Adrenal gland (tissue), 12 donors: ENCODE measurements around the gene CASTOR1. TPM values are rescaled to one million over a fixed set of nuclear protein-coding genes. Genes with fewer than 3 reads are reported as not detected.

Source experiments
- DNase-seq, 7 donors: peaks; one replicate each; pipeline ENCODE4 v3.0.0-alpha.2; 2019 to 2020
- H3K27ac ChIP-seq, 5 donors: fragments of 200-600 bp; sonication (generic) in 4 of 5; 1 replicate in 3 of 5; 2 replicates in 2 of 5; pipeline versions ENCODE4 v1.5.1 to v1.8.0; 2016 to 2020; ENCODE audit warnings: mild to moderate bottlenecking in 1 of 5
- H3K27me3 ChIP-seq: fragments of 200-600 bp; 2 replicates; pipeline ENCODE4 v1.8.0; 2021
- H3K36me3 ChIP-seq, 2 donors: fragments of 200-600 bp; replicated peaks in 1 of 2; 1 replicate in 1 of 2; 2 replicates in 1 of 2; pipeline versions ENCODE4 v1.5.1 to v1.8.0; 2018 to 2022
- H3K4me1 ChIP-seq, 2 donors: fragments of 200-600 bp; replicated peaks in 1 of 2; 1 replicate in 1 of 2; 2 replicates in 1 of 2; pipeline versions ENCODE4 v1.5.1 to v1.8.0; 2018 to 2021
- H3K4me3 ChIP-seq, 4 donors: fragments of 200-600 bp; sonication (generic) in 3 of 4; one replicate each; pipeline ENCODE4 v1.5.1; 2016 to 2018
- H3K9me3 ChIP-seq, 3 donors: fragments of 200-600 bp; sonication (generic) in 1 of 3; replicated peaks in 1 of 3; 1 replicate in 2 of 3; 2 replicates in 1 of 3; pipeline versions ENCODE4 v1.5.1 to v1.8.0; 2016 to 2021
- CTCF ChIP-seq, 6 experiments: fragments of 450-650 bp in 4 of 6; fragments of 200-600 bp in 2 of 6; sonication (generic) in 1 of 6; IDR thresholded peaks; 1 replicate in 5 of 6; 2 replicates in 1 of 6; pipeline versions ENCODE4 v1.5.1 to v1.8.0; 2016 to 2021; ENCODE audit warnings: antibody characterized with exemption in 6 of 6, mild to moderate bottlenecking in 2 of 6, moderate library complexity in 1 of 6
- POLR2A ChIP-seq, 2 donors: fragments of 450-650 bp; IDR thresholded peaks; one replicate each; pipeline ENCODE4 v1.6.1; 2017; ENCODE audit warnings: antibody characterized with exemption in 2 of 2, mild to moderate bottlenecking in 2 of 2, moderate library complexity in 1 of 2
- WGBS, 4 donors: extraction: QIAGEN DNeasy Blood & Tissue Kit in 2 of 4; methylation state at CpG; one replicate each; pipeline versions ENCODE4 v1.1.5 to v1.1.7; 2013 to 2017; 5-methylcytosine and 5-hydroxymethylcytosine counted together
- intact Hi-C, 2 donors: fragments of 100-400 bp; cut with DNase I; formaldehyde crosslinking; loops; one replicate each; pipeline versions ENCODE4 v1.14.1 to v1.15.0; 2022 to 2023
- polyA plus RNA-seq, 3 donors: library from polyadenylated mRNA; stranded (reverse); fragments of 200-250 nt in 2 of 3; fragments of 350-450 nt in 1 of 3; fragmentation: Illumina TruSeq in 1 of 3; extraction: RNeasy Lipid Tissue Mini Kit (QIAGEN cat#74804) in 1 of 3; gene quantifications; one replicate each; pipeline ENCODE4 v1.2.3, GENCODE V29; 2013 to 2014
- total RNA-seq, 9 donors: library from RNA; depleted of rRNA in 4 of 9; stranded (reverse); fragments of >200 nt in 4 of 9; fragments of 120-200 nt in 1 of 9; fragmentation: NEBNext Ultra II Directional in 1 of 9; extraction: Animal tissue kit (Norgen Biotek cat#: 25700) in 1 of 9; gene quantifications; one replicate each; pipeline versions ENCODE4 v1.1.0 to v1.2.4, GENCODE V29; 2013 to 2023
- donor health status: healthy with polysubstance abuse.
- donor health status: Bipolar disorder and iron deficiency.
- donor health status: DM: yes; HTN: yes; CAD: no.
- donor health status: DM: no; HTN: no; CAD: no.
- donor health status: DM: no; HTN: no; CAD: no.
- donor health status: DM: yes; HTN: yes; CAD: no.

The CASTOR1 gene
- total and polyA plus RNA-seq, 12 donors: 2.4 to 20.1 (median 15.0) TPM

- Histone ChIP-seq H3K36me3 (no peaks in the 10 kb centered on the region), H3K27ac (no peak overlapping the region), H3K4me3 (no peak overlapping the region), H3K27me3 (no peaks in the 10 kb centered on the region), H3K4me1 (peaks cover 8 to 16% of the 10 kb centered on the region in 2 donors), H3K9me3 (no peaks in the 10 kb centered on the region)
- intact Hi-C loops: no loop called here
- 83 to 91% (median 87%) methylated on average over 8 to 11 of the region's 11 CpGs for WGBS, 4 donors
- DNase-seq: no peak
- TF ChIP-seq POLR2A (IDR thresholded peaks at IDR 0.05) (no peak), CTCF (IDR thresholded peaks at IDR 0.05) (no peak)
Observed at GRCh38 chr22:30247561-30247960, 41.7 kb downstream of the CASTOR1 start.

GRCh38 chr22:30246814-30247376, 42.4 kb downstream of the CASTOR1 start:
- TF ChIP-seq CTCF (IDR thresholded peaks at IDR 0.05) (no peak), POLR2A (IDR thresholded peaks at IDR 0.05) (no peak)
- no peak for DNase-seq
- intact Hi-C loops: no loop called here
- WGBS, 4 donors: 17 to 37% (median 34%) methylated on average over 8 to 15 of the region's 15 CpGs
- H3K4me1 ChIP-seq: peaks cover 8 to 16% of the 10 kb centered on the region in 2 donors
- no peaks in the 10 kb centered on the region for H3K27me3 ChIP-seq
- H3K4me3 ChIP-seq: peak overlapping the region in 2 of 4 donors; percentile 7 to 61
- no peak overlapping the region for H3K27ac ChIP-seq
- H3K9me3 ChIP-seq: no peaks in the 10 kb centered on the region
- H3K36me3 ChIP-seq: no peaks in the 10 kb centered on the region

GRCh38 chr22:30245985-30246813, 43.1 kb downstream of the CASTOR1 start, which contains the start of gene LIF:
LIF (minus strand) TSS chr22:30246759; CDS start chr22:30246695, 64 bp downstream.
- no peak within 1 kb of the TSS for H3K27ac ChIP-seq
- DNase-seq: no peak

More at GRCh38 chr22:30245985-30246813, 43.1 kb downstream of the CASTOR1 start, which contains the start of gene LIF:
- peak within 1 kb of the TSS in 2 of 4 donors; percentile 7 to 61 for H3K4me3 ChIP-seq
- 0 to 2% (median 2%) methylated on average over 32 to 64 of the region's 64 CpGs for WGBS, 4 donors
- no peaks in the 10 kb centered on the region for H3K36me3 ChIP-seq
- TF ChIP-seq POLR2A (IDR thresholded peaks at IDR 0.05): no peak
- peak in 2 of 6 experiments; percentile 8 to 17 for TF ChIP-seq CTCF (IDR thresholded peaks at IDR 0.05)
- no peaks in the 10 kb centered on the region for H3K9me3 ChIP-seq
- peaks cover 8 to 16% of the 10 kb centered on the region in 2 donors for H3K4me1 ChIP-seq
- H3K27me3 ChIP-seq: no peaks in the 10 kb centered on the region
- intact Hi-C loops: no loop called here
